Spleen (tissue), 7 donors: ENCODE results near the gene HNMT.

Experiments used
- CTCF ChIP-seq, 11 experiments: fragments of 200-600 bp in 7 of 11; fragments of 450-650 bp in 4 of 11; sonication (generic) in 4 of 11; IDR thresholded peaks in 8 of 11; conservative IDR thresholded peaks in 3 of 11; 1 replicate in 7 of 11; 2 replicates in 4 of 11; pipeline versions ENCODE4 v1.4.0 to v1.8.0; 2016 to 2021; ENCODE audit warnings: antibody characterized with exemption in 11 of 11, inconsistent platforms in 4 of 11, mild to moderate bottlenecking in 1 of 11
- POLR2A ChIP-seq, 3 donors: fragments of 450-650 bp; IDR thresholded peaks; one replicate each; pipeline ENCODE4 v1.5.1; 2017; ENCODE audit warnings: antibody characterized with exemption in 3 of 3, mild to moderate bottlenecking in 1 of 3
- donor health status: DM: no; HTN: no; CAD: no; lungs with moderate emphysema.
- donor health status: DM: no; HTN: no; CAD: no.
- donor health status: DM: no; HTN: no; CAD: no.

GRCh38 chr2:138040616-138041015 lies 76.3 kb downstream of the HNMT start:
- TF ChIP-seq POLR2A (IDR thresholded peaks at IDR 0.05), result no peak
- TF ChIP-seq CTCF (IDR thresholded peaks at IDR 0.05 in 8 of 11, conservative IDR thresholded peaks at IDR 0.05 in 3 of 11), result no peak
